Esophagus squamous epithelium (tissue), 5 donors: Measurements from ENCODE around the gene ISG15. TPM values are rescaled to one million over a fixed set of nuclear protein-coding genes. Genes with fewer than 3 reads are reported as not detected.

ENCODE experiments used
- DNase-seq: peaks from one replicate; lab custom pipeline; 2025; lab: John Stamatoyannopoulos, UW
- H3K27ac ChIP-seq, 4 donors: fragments of 200-600 bp; sonication (generic); one replicate each; pipeline ENCODE4 v1.5.1; 2016 to 2019; ENCODE audit warnings: mild to moderate bottlenecking in 1 of 4
- H3K27me3 ChIP-seq, 4 donors: fragments of 200-600 bp; sonication (generic); 1 replicate in 3 of 4; 2 replicates in 1 of 4; pipeline versions ENCODE4 v1.5.1 to v1.6.0; 2017 to 2021; ENCODE audit warnings: antibody characterized with exemption in 1 of 4
- H3K36me3 ChIP-seq, 3 donors: fragments of 200-600 bp; sonication (generic); one replicate each; pipeline ENCODE4 v1.5.1; 2016 to 2019
- H3K4me1 ChIP-seq, 3 donors: fragments of 200-600 bp; sonication (generic); one replicate each; pipeline ENCODE4 v1.5.1; 2017 to 2019
- H3K4me3 ChIP-seq, 4 donors: fragments of 200-600 bp; sonication (generic); 1 replicate in 3 of 4; 2 replicates in 1 of 4; pipeline ENCODE4 v1.5.1; 2016 to 2019; ENCODE audit warnings: mild to moderate bottlenecking in 2 of 4, moderate library complexity in 1 of 4
- H3K9me3 ChIP-seq, 3 donors: fragments of 200-600 bp; sonication (generic); one replicate each; pipeline ENCODE4 v1.5.1; 2016 to 2019
- POLR2A ChIP-seq, 4 donors: fragments of 450-650 bp; IDR thresholded peaks; one replicate each; pipeline ENCODE4 v1.6.1; 2017; ENCODE audit warnings: antibody characterized with exemption in 4 of 4, mild to moderate bottlenecking in 4 of 4, moderate library complexity in 3 of 4
- WGBS, 2 donors: methylation state at CpG; one replicate each; pipeline ENCODE4 v1.1.5; 2018; 5-methylcytosine and 5-hydroxymethylcytosine counted together
- intact Hi-C: fragments of 100-400 bp; cut with DNase I; formaldehyde crosslinking; loops from one replicate; pipeline ENCODE4 v1.15.0; 2022
- total RNA-seq, 4 donors: library from RNA; depleted of rRNA; stranded (reverse); fragments of >200 nt; gene quantifications; one replicate each; pipeline ENCODE4 v1.1.0, GENCODE V29; 2016
- TF ChIP-seq, protein P1 (sequence below), 6 experiments: fragments of 450-650 bp in 4 of 6; fragments of 200-600 bp in 2 of 6; sonication (generic) in 2 of 6; IDR thresholded peaks; one replicate each; pipeline ENCODE4 v1.5.1; 2016 to 2019; ENCODE audit warnings: antibody characterized with exemption in 6 of 6, mild to moderate bottlenecking in 4 of 6, moderate library complexity in 4 of 6
- donor health status: DM: yes; HTN: yes; CAD: no.

The ISG15 gene
- total RNA-seq, 4 donors from 2014 or later: 7.2 to 44.3 (median 10.3) TPM

GRCh38 chr1:980137-980571 is 33.1 kb upstream of the ISG15 start:
- no peak for DNase-seq
- Histone ChIP-seq H3K27ac (no peak overlapping the region), H3K36me3 (peaks cover 0 to 3% (median 0%) of the 10 kb centered on the region in 3 donors), H3K27me3 (peaks cover 0 to 81% (median 3%) of the 10 kb centered on the region in 4 donors), H3K4me1 (peaks cover 8 to 39% (median 12%) of the 10 kb centered on the region in 3 donors), H3K9me3 (no peaks in the 10 kb centered on the region), H3K4me3 (no peak overlapping the region)
- intact Hi-C loops: loop anchor here (5.0 kb wide), 1 partner anchor 82 kb away; no protein-coding TSS in a partner anchor
- no peak for TF ChIP-seq POLR2A (IDR thresholded peaks at IDR 0.05)
- TF ChIP-seq, protein P1, sequence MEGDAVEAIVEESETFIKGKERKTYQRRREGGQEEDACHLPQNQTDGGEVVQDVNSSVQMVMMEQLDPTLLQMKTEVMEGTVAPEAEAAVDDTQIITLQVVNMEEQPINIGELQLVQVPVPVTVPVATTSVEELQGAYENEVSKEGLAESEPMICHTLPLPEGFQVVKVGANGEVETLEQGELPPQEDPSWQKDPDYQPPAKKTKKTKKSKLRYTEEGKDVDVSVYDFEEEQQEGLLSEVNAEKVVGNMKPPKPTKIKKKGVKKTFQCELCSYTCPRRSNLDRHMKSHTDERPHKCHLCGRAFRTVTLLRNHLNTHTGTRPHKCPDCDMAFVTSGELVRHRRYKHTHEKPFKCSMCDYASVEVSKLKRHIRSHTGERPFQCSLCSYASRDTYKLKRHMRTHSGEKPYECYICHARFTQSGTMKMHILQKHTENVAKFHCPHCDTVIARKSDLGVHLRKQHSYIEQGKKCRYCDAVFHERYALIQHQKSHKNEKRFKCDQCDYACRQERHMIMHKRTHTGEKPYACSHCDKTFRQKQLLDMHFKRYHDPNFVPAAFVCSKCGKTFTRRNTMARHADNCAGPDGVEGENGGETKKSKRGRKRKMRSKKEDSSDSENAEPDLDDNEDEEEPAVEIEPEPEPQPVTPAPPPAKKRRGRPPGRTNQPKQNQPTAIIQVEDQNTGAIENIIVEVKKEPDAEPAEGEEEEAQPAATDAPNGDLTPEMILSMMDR (IDR thresholded peaks at IDR 0.05): no peak
- WGBS, 2 donors: 20 to 23% methylated on average over 1 to 3 of the region's 13 CpGs

GRCh38 chr1:980602-981395 is 32.5 kb upstream of the ISG15 start:
- intact Hi-C loops: loop anchor here (5.0 kb wide), 1 partner anchor 82 kb away; no protein-coding TSS in a partner anchor
- Histone ChIP-seq H3K4me1 (peaks cover 6 to 32% (median 6%) of the 10 kb centered on the region in 3 donors), H3K27ac (no peak overlapping the region), H3K9me3 (no peaks in the 10 kb centered on the region), H3K4me3 (no peak overlapping the region), H3K27me3 (peaks cover 0 to 81% (median 3%) of the 10 kb centered on the region in 4 donors), H3K36me3 (no peaks in the 10 kb centered on the region)
- no peak for DNase-seq
- TF ChIP-seq, protein P1 (IDR thresholded peaks at IDR 0.05): no peak
- no peak for TF ChIP-seq POLR2A (IDR thresholded peaks at IDR 0.05)
- 61 to 77% methylated on average over 5 to 8 of the region's 35 CpGs for WGBS, 2 donors

DNA sequence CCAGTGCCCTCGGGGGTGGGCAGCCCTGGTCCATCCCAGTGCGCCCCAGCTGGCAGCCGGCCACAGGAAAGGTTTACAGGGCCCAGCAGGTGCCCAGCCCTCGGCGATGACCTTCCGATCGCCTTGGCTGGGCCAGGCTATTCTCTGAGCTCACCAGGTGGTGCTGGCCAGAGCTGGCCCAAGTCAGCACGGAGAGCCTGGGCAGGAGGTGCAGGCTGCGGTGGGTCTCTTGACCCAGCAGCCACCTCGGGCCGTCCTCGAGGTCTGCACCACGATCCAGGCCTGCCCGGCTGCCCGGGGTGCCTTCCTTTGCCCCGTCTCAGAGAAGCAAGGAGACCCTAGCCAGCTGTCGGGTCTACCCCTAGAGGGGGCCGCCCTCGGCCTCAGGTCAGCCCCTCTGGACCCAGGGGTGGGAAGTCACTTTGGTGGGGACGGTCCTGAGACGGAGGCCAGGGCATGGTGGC is 31.8 kb upstream of the ISG15 start:
- intact Hi-C loops: loop anchor here (5.0 kb wide), 1 partner anchor 81 kb away; no protein-coding TSS in a partner anchor
- no peak for DNase-seq

DNA sequence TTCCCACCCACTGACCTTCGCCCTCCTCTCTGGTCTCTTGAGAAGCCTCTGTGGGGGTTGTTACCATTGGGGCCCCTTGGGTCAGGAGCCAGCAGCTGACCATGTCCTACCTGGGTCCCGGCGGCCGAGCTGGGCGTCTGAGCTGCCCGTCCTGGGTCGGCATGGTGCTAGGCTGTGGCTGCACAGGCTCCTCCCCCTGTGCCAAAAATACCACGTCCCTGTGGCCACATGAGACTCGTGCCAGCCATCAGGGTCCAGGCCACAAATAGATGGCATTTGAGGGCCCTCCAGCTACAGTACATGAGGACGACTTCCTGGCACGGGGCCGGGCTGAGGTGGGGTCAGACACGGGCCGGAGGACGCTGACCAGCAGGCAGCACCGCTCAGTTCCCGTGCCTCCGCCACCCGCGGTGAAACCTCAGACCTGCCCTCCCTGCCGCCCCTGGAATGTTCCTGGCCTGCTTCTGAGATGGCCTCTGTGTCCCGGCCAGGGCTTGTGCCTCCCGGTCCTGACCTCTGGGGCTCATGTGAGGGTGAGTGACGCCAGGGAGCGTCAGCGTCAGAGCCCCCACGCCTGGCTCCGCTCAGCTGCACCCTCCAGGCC is 31.2 kb upstream of the ISG15 start, which contains the start of gene PERM1:
Gene PERM1, minus strand, starts transcription at position 139 of the 604 bp plus-strand sequence. CDS start 1,064 bp downstream, outside the sequence.
- DNase-seq: no peak
- intact Hi-C loops: loop anchor here (5.0 kb wide), 1 partner anchor 80 kb away; no protein-coding TSS in a partner anchor
- no peaks in the 10 kb centered on the region for H3K36me3 ChIP-seq
- peaks cover 0 to 24% (median 0%) of the 10 kb centered on the region in 3 donors for H3K4me1 ChIP-seq
- no peak for TF ChIP-seq POLR2A (IDR thresholded peaks at IDR 0.05)
- TF ChIP-seq, protein P1 (IDR thresholded peaks at IDR 0.05): no peak
- 55% methylated on average over 17 of the region's 28 CpGs; no CpG with 5 or more reads in 1 of the 2 donors for WGBS, 2 donors
- H3K27me3 ChIP-seq: peaks cover 0 to 86% (median 3%) of the 10 kb centered on the region in 4 donors
- H3K9me3 ChIP-seq: no peaks in the 10 kb centered on the region
- H3K4me3 ChIP-seq: no peak within 1 kb of the TSS
- no peak within 1 kb of the TSS for H3K27ac ChIP-seq

More for the DNA sequence above, 31.8 kb upstream of the ISG15 start:
- no peak overlapping the region for H3K27ac ChIP-seq
- WGBS, 2 donors: 80% methylated on average over 3 of the region's 21 CpGs; no CpG with 5 or more reads in 1 of the 2 donors
- TF ChIP-seq POLR2A (IDR thresholded peaks at IDR 0.05): no peak
- TF ChIP-seq, protein P1 (IDR thresholded peaks at IDR 0.05): no peak
- H3K4me3 ChIP-seq: no peak overlapping the region
- no peaks in the 10 kb centered on the region for H3K36me3 ChIP-seq
- no peaks in the 10 kb centered on the region for H3K9me3 ChIP-seq
- peaks cover 0 to 25% (median 0%) of the 10 kb centered on the region in 3 donors for H3K4me1 ChIP-seq
- H3K27me3 ChIP-seq: peaks cover 0 to 81% (median 3%) of the 10 kb centered on the region in 4 donors
